ENCODE measurements around the gene OPALIN. TPM values are rescaled to one million over a fixed set of nuclear protein-coding genes. Genes with fewer than 3 reads are reported as not detected.

The OPALIN gene
- total and polyA plus RNA-seq, 2 donors (not counting 3 experiments of a cell fraction or from before 2014, with no cell fraction given), result not detected

- Histone ChIP-seq H3K9me3 (replicated peaks; ENCODE audit: control insufficient read depth, insufficient read depth, low read length) (no peaks in the 10 kb centered on the region), H3K4me3 (replicated peaks in 1 of 3; ENCODE audit: insufficient read depth in 1 of 3, low read depth in 1 of 3, low read length in 3 of 3) (no peak overlapping the region), H3K4me2 (ENCODE audit: insufficient read depth, low read length) (no peak overlapping the region), H4K20me1 (replicated peaks; ENCODE audit: control insufficient read depth, extremely low read depth, insufficient read depth, low read length) (no peaks in the 10 kb centered on the region), H3K9me1 (replicated peaks; ENCODE audit: control insufficient read depth, extremely low read depth, insufficient read depth, low read length) (no peaks in the 10 kb centered on the region), H2AFZ (ENCODE audit: low read depth, low read length) (no peak overlapping the region), H3K27me3 (ENCODE audit: control insufficient read depth in 2 of 2, insufficient read depth in 2 of 2, low read length in 2 of 2) (peaks cover 8 to 19% of the 10 kb centered on the region in 2 experiments), H3K36me3 (ENCODE audit: control insufficient read depth in 2 of 2, extremely low read depth in 1 of 2, insufficient read depth in 2 of 2, low read length in 2 of 2) (no peaks in the 10 kb centered on the region), H3K4me1 (ENCODE audit: control insufficient read depth, extremely low read depth, insufficient read depth, low read length) (no peaks in the 10 kb centered on the region), H3K9ac (replicated peaks; ENCODE audit: extremely low read depth, insufficient read depth, low read length) (no peak overlapping the region), H3K27ac (ENCODE audit: insufficient read depth, low read depth, low read length) (no peak overlapping the region), H3K79me2 (ENCODE audit: control insufficient read depth, insufficient read depth, low read length) (no peaks in the 10 kb centered on the region)
- no TSS peak for BruUV-seq (replicated peaks)
- intact Hi-C loops (cut with micrococcal nuclease) (no loop called here), dilution Hi-C loops (cut with MboI; ENCODE audit: extremely low pct_ligation_motif_present, low sequenced_read_pairs) (no loop called here)
- no peak for DNase-seq (ENCODE audit: low read depth, low spot score)
- no peak for FAIRE-seq
- ChIA-PET POLR2A (no interaction called here), CTCF (no interaction called here)
- TF ChIP-seq MYC (IDR thresholded peaks at IDR 0.05; ENCODE audit: low read depth, low read length) (no peak), MAX (IDR thresholded peaks at IDR 0.05; ENCODE audit: insufficient read depth, insufficient read length) (no peak), JUN (IDR thresholded peaks at IDR 0.05; ENCODE audit: borderline replicate concordance, insufficient read depth, insufficient read length, low read depth) (no peak), EZH2 (IDR thresholded peaks at IDR 0.05; ENCODE audit: borderline replicate concordance, low read depth, low read length, severe bottlenecking) (no peak), POLR2A (IDR thresholded peaks at IDR 0.05; ENCODE audit: low read depth, low read length) (no peak)
Observed at GRCh38 chr10:96407560-96408069, 48.8 kb upstream of the OPALIN start.

GRCh38 chr10:96406091-96406490, 47.3 kb upstream of the OPALIN start:
- Histone ChIP-seq H3K27ac (ENCODE audit: insufficient read depth, low read depth, low read length) (no peak overlapping the region), H3K4me1 (ENCODE audit: control insufficient read depth, extremely low read depth, insufficient read depth, low read length) (no peaks in the 10 kb centered on the region), H2AFZ (ENCODE audit: low read depth, low read length) (no peak overlapping the region), H3K4me3 (replicated peaks in 1 of 3; ENCODE audit: insufficient read depth in 1 of 3, low read depth in 1 of 3, low read length in 3 of 3) (no peak overlapping the region), H3K27me3 (ENCODE audit: control insufficient read depth in 2 of 2, insufficient read depth in 2 of 2, low read length in 2 of 2) (peaks cover 0 to 7% of the 10 kb centered on the region in 2 experiments), H3K9me1 (replicated peaks; ENCODE audit: control insufficient read depth, extremely low read depth, insufficient read depth, low read length) (no peaks in the 10 kb centered on the region), H4K20me1 (replicated peaks; ENCODE audit: control insufficient read depth, extremely low read depth, insufficient read depth, low read length) (no peaks in the 10 kb centered on the region), H3K9ac (replicated peaks; ENCODE audit: extremely low read depth, insufficient read depth, low read length) (no peak overlapping the region), H3K4me2 (ENCODE audit: insufficient read depth, low read length) (no peak overlapping the region), H3K36me3 (ENCODE audit: control insufficient read depth in 2 of 2, extremely low read depth in 1 of 2, insufficient read depth in 2 of 2, low read length in 2 of 2) (no peaks in the 10 kb centered on the region), H3K9me3 (replicated peaks; ENCODE audit: control insufficient read depth, insufficient read depth, low read length) (no peaks in the 10 kb centered on the region), H3K79me2 (ENCODE audit: control insufficient read depth, insufficient read depth, low read length) (no peaks in the 10 kb centered on the region)
- DNase-seq (ENCODE audit: low read depth, low spot score), result no peak
- ChIA-PET CTCF (no interaction called here), POLR2A (no interaction called here)
- intact Hi-C loops (cut with micrococcal nuclease) (no loop called here), dilution Hi-C loops (cut with MboI; ENCODE audit: extremely low pct_ligation_motif_present, low sequenced_read_pairs) (no loop called here)
- no peak for FAIRE-seq
- TF ChIP-seq CTCF (IDR thresholded peaks at IDR 0.05; ENCODE audit: extremely low read depth in 1 of 2, insufficient read depth in 1 of 2, low read depth in 1 of 2, low read length in 2 of 2), result no peak
- TF ChIP-seq POLR2A (IDR thresholded peaks at IDR 0.05; ENCODE audit: low read depth, low read length), result no peak
- TF ChIP-seq EZH2 (IDR thresholded peaks at IDR 0.05; ENCODE audit: borderline replicate concordance, low read depth, low read length, severe bottlenecking), result no peak
- no peak for TF ChIP-seq POLR2AphosphoS5 (IDR thresholded peaks at IDR 0.05; ENCODE audit: insufficient read depth, low read depth, low read length)
- no peak for TF ChIP-seq MYC (IDR thresholded peaks at IDR 0.05; ENCODE audit: low read depth, low read length)
- TF ChIP-seq FOS (IDR thresholded peaks at IDR 0.05; ENCODE audit: borderline replicate concordance, insufficient read depth, low read length), result no peak
- TF ChIP-seq MAX (IDR thresholded peaks at IDR 0.05; ENCODE audit: insufficient read depth, insufficient read length), result no peak
- no peak for TF ChIP-seq GATA2 (IDR thresholded peaks at IDR 0.05; ENCODE audit: insufficient read depth, insufficient read length, low read depth, low read length)
- TF ChIP-seq JUN (IDR thresholded peaks at IDR 0.05; ENCODE audit: borderline replicate concordance, insufficient read depth, insufficient read length, low read depth), result no peak
- BruUV-seq (replicated peaks), result no TSS peak

All from endothelial cell of umbilical vein (primary cell).